ENCODE data around the gene ZBTB46.

DNA sequence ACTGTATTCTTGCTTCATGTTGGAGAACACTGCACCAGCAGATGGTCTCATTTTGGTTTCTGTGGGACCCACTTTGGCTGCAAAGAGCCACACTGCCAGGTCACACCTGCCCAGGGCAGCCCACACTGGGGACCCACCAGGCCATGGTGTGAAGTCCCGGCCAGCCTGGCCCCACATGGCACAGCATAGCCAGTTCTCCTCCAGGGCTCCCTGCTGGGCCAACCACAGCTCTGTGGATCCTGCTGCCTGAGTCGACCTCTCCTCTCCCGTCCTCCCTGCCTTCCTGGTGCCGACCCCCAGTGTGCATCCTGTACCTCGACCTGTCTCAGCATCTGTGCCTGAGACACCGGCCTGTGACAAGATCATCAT is 126.3 kb downstream of the ZBTB46 start:
- TF ChIP-seq POLR2A (IDR thresholded peaks at IDR 0.05) (no peak), CTCF (IDR thresholded peaks at IDR 0.05) (no peak)

Measured in lower leg skin (tissue), 3 donors.